NCI-H82 (cell line): Measurements from ENCODE around the gene RPS6KA3.
"Not testable (repeated sequence)": the region's sequence is repeated elsewhere in the genome, so short reads cannot be mapped to it uniquely, and the experiment has no call there.

Source experiments
- DNase-seq: peaks from one replicate; lab custom pipeline; 2025; lab: John Stamatoyannopoulos, UW

RPS6KA3 gene

DNA sequence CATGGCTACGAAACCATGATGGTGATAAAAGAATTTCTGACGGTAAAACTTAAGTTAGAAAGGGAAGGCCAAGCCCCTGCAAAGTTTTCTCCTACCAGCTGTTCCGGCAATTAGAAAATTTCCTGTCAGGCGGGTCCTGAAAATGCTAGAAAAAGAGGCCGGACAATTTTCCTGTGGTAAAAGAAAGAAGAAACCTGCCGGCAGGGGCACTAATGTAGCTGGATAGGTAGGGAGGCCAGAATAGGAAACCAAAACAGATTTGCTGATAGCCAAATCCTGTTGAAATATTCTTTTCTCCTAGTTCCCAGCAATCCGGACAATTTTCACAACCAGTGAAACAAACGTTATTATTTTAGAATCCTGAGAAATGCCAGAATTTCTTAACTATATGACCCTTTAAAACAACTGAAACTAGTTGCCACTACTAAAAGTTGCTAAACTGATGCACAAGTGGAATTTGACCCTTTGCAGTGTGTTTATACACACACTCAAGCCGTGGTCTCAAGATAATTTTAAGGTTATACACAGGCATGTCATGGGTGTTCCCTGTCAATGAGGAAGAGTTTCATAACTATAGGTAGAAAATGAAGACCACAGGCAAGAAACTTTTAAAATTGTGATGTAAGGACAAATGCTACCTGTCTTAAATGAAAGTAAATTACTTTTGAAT, 47.7 kb downstream of the RPS6KA3 start:
- DNase-seq, result no peak

DNA sequence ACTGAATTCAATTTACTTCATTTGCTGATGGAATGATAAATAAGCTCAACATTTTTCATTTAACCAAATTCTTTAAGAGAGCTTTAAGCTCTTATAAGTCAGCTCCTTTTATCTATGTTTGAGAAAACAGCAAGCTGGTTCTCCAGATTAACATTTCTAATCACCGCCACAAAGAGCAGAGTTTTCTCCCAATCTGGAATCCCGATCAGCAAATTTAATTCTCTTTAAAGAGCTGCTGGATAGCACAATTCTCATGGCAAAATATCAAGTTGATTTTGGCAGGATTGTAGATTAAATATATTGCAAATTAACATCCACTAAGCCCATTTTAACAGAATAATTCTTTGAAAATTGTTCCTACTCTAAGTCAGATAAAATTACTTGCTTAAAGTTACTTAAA, 48.8 kb downstream of the RPS6KA3 start:
- no peak for DNase-seq

DNA sequence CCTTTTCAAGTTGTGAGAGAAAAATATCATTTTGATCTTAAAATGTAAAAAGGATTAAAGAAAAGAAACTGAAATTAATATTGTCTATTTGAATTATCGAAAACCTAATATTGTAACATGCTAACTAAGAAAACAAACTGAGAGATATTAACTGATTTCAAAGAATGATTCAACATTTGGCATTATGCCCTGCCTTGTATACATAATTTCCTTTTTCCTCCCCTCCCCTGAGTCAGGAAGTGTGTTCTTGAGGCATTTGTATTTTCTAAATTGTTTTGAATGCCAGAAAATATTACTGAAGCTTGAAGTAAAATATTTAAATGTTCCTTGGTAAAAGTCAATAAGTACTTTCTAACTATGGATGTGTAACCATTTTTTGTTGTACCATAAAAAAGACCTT, 49.4 kb downstream of the RPS6KA3 start:
- no peak for DNase-seq

DNA sequence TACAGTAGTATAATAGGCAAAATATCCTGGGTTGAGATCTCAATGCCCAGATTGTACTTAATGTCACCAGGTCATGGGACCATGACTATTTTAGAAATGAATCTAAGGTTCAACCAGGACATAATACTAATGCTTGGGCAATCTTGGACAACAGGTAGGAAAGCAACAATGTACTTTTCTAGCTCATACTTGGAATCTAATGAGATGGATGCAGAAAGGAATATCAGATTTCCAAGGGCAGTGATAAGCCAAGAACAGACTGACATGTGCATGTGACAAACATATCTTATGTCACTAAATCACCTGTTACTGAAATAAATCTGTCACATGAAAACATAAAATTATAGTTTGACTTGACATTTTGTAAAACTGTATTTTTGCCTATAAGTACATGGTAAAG, 51.1 kb downstream of the RPS6KA3 start:
- no peak for DNase-seq

GRCh38 chrX:20212486-20213089, 54.1 kb downstream of the RPS6KA3 start:
- no peak for DNase-seq

DNA sequence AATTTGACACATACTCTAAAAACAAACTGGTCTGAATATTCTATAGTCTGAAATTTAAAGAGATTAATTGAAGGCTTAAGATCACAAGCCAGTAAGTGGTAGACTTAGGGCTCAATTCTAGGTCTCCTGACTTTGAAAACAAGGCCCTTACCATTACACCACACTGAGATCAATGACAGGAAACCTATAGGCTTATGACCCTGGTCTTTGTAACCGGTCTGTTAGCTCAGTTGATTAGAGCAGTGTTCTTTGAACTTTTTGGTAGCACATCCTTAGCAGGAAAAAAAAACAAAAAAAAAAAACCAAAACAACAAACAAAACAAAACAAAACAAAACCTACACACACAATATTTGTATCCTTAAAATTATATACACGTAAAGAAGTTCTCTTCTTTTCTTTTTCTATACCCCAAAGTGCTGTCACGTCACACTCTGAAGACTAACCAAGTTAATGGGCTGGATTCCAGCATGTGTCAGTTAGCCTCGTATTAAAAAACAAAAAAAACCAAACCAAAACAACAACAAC, 55.4 kb downstream of the RPS6KA3 start:
- DNase-seq, result peak; percentile 28

- DNase-seq, result peak; percentile 15
Measured at GRCh38 chrX:20205927-20206708, 60.6 kb downstream of the RPS6KA3 start.

DNA sequence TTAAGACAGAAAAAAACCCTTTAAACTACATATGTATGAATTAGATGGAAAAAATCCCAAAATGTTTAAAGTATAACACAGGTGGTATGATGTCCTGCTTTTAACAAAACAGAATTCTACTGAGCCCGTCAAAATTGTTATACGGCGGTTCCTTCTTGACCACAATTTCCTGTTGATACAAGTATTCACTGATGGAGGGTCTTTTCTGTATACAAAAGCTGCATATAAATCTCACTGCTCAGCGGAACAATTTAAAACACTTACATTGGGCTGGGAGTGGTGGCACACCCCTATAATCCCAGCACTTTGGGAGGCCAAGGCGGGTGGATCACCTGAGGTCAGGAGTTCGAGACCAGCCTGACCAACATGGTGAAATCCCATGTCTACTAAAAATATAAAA, 62.4 kb downstream of the RPS6KA3 start:
- DNase-seq, result no peak

DNA sequence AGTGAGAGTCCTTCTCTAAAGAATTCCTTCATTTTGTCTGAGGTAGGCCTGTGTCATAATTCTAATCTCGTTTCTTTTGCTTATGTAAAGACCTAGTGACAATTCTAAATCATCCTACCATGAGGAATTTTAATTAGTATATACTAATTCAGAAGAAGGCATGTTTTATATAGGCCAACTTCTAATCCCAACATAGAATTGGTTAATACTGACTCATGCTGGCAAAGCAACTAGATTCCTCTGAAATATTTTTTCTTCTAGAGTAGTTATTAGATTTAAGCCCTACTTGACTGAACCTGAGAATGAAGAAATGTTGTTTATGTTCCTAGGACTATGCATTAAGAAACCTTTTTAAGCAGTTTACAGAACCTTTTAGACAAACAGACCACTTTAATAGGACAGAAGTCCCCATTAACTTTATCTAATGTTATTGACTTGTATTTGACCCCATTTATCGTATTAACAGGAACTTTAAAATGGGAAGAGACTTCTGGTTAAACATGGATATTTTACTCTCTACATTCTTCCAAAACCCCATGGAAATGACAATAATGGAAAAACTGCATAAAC, 69.0 kb downstream of the RPS6KA3 start:
- no peak for DNase-seq

- DNase-seq, result peak; percentile 76
Measured at GRCh38 chrX:20189171-20189570, 77.5 kb downstream of the RPS6KA3 start.

GRCh38 chrX:20181598-20182329, 84.9 kb downstream of the RPS6KA3 start:
- no peak for DNase-seq

GRCh38 chrX:20177093-20177492, 89.6 kb downstream of the RPS6KA3 start:
- DNase-seq, result no peak

- no peak for DNase-seq
Measured at GRCh38 chrX:20173856-20174255, 92.9 kb downstream of the RPS6KA3 start.

GRCh38 chrX:20173313-20173712, 93.4 kb downstream of the RPS6KA3 start:
- DNase-seq, result no peak

DNA sequence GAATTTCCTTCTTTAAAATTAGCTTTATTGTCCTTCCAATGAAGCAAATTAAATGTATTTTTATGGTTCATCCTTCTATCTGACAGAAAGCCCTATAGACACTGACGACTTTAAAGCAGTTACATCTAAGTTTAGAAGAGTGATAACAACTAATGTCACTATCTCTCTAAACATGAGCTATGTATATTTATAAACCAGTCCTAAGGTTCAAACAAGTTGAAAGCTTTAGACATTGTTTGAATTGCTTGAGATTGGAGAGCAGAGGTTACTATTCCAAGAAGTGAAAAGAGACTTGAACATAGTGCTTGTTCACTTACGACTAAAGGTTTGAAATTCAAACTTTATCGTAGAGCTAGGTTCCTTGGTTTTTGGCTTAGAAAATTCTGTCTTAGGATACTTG, 94.8 kb downstream of the RPS6KA3 start:
- DNase-seq, result no peak

DNA sequence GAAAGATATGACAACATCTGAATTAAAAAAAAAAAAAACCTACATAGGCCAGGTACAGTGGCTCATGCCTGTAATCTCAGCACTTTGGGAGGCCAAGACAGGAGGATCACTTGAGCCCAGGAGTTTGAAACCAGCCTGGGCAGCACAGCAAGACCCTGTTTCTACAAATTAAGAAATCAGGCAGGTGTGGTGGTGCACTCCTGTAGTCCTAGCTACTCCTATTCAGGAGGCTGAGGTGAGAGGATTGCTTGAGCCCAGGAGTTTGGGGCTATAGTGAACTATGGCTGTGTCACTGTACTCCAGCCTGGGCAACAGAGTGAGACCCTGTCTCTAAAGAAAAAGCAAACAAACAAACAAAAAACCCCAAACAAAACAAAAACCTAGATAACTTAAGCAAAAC, 104.2 kb downstream of the RPS6KA3 start:
- not testable (repeated sequence) for DNase-seq

DNA sequence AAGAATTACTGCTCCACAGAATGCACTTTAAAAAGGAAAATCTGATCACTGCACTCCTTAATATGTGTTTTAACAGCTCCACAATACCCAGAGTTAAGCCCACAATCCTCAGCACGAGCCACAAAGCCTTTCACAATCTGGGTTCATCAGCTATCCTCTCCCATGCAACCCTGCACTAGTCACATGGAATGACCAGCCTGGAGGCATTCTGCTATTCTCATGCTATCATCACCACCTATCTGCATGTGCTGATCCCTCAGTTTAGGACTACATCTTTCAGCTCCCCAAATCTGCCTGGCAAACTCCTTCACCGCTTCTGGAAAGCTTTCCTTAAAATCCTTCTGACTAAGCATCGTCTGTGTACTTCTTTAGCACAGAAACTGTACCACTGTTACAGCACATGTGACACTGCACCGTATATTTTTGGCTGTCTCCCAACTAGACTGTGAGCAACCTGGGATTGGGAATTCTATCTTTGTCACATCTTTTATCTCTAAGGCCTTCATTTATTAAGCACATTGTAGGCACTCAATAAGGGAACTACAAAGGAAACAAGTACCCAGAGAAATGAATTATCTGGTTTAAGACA, 106.8 kb downstream of the RPS6KA3 start:
- no peak for DNase-seq

GRCh38 chrX:20151689-20152088, 115.0 kb downstream of the RPS6KA3 start:
- DNase-seq, result no peak

GRCh38 chrX:20149326-20149725, 117.4 kb downstream of the RPS6KA3 start:
- no peak for DNase-seq

DNA sequence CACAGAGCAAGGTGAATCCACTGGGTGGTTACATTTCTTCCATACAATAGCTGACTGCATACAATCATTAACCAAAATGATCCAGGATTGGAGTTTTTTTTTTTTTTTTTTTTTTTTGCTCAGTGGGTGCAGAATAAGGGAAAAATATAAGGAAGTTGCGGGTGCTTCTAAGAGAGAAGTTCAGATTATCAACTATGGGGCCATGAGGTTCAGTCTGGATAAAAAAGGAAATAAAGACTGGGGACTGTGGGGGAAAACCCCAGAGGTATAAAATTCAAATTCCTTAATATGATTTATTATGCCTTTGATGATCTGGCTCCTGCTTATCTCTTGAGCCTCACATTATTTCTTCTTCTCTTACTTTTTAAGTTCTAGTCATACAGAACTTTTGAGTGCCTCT, 119.1 kb downstream of the RPS6KA3 start:
- DNase-seq, result no peak

GRCh38 chrX:20144491-20144890, 122.2 kb downstream of the RPS6KA3 start:
- DNase-seq, result no peak

GRCh38 chrX:20143561-20143960, 123.1 kb downstream of the RPS6KA3 start:
- peak; percentile 33 for DNase-seq
